Measurements from ENCODE around the gene AADAT. TPM values are rescaled to one million over a fixed set of nuclear protein-coding genes. Genes with fewer than 3 reads are reported as not detected.
"Not testable (repeated sequence)": the region's sequence is repeated elsewhere in the genome, so short reads cannot be mapped to it uniquely, and the experiment has no call there.

Gene AADAT
- total and polyA plus RNA-seq, 9 of the 15 experiments (the other 6 are each of a cell fraction or from before 2014, with no cell fraction given), result 0.06 to 0.07 TPM; not detected in 7

- TF ChIP-seq, protein P1, sequence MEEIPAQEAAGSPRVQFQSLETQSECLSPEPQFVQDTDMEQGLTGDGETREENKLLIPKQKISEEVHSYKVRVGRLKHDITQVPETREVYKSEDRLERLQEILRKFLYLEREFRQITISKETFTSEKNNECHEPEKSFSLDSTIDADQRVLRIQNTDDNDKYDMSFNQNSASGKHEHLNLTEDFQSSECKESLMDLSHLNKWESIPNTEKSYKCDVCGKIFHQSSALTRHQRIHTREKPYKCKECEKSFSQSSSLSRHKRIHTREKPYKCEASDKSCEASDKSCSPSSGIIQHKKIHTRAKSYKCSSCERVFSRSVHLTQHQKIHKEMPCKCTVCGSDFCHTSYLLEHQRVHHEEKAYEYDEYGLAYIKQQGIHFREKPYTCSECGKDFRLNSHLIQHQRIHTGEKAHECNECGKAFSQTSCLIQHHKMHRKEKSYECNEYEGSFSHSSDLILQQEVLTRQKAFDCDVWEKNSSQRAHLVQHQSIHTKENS (CRISPR knock-in tag; IDR thresholded peaks at IDR 0.05), result no peak
- no peak for TF ChIP-seq RFX1 (IDR thresholded peaks at IDR 0.05)
- no peak for TF ChIP-seq KAT8 (IDR thresholded peaks at IDR 0.05; ENCODE audit: low read depth)
- TF ChIP-seq, protein P2, sequence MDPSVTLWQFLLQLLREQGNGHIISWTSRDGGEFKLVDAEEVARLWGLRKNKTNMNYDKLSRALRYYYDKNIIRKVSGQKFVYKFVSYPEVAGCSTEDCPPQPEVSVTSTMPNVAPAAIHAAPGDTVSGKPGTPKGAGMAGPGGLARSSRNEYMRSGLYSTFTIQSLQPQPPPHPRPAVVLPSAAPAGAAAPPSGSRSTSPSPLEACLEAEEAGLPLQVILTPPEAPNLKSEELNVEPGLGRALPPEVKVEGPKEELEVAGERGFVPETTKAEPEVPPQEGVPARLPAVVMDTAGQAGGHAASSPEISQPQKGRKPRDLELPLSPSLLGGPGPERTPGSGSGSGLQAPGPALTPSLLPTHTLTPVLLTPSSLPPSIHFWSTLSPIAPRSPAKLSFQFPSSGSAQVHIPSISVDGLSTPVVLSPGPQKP (CRISPR knock-in tag; IDR thresholded peaks at IDR 0.05), result no peak
- no peak for TF ChIP-seq ZSCAN29 (IDR thresholded peaks at IDR 0.05)
- TF ChIP-seq, protein P3, sequence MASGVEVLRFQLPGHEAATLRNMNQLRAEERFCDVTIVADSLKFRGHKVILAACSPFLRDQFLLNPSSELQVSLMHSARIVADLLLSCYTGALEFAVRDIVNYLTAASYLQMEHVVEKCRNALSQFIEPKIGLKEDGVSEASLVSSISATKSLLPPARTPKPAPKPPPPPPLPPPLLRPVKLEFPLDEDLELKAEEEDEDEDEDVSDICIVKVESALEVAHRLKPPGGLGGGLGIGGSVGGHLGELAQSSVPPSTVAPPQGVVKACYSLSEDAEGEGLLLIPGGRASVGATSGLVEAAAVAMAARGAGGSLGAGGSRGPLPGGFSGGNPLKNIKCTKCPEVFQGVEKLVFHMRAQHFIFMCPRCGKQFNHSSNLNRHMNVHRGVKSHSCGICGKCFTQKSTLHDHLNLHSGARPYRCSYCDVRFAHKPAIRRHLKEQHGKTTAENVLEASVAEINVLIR (CRISPR knock-in tag; IDR thresholded peaks at IDR 0.05), result no peak
- no peak for TF ChIP-seq SRSF7 (optimal IDR thresholded peaks at IDR 0.05; ENCODE audit: low read depth, low read length)
Observed at GRCh38 chr4:170047771-170048354, 41.9 kb downstream of the AADAT start (continued).

DNA sequence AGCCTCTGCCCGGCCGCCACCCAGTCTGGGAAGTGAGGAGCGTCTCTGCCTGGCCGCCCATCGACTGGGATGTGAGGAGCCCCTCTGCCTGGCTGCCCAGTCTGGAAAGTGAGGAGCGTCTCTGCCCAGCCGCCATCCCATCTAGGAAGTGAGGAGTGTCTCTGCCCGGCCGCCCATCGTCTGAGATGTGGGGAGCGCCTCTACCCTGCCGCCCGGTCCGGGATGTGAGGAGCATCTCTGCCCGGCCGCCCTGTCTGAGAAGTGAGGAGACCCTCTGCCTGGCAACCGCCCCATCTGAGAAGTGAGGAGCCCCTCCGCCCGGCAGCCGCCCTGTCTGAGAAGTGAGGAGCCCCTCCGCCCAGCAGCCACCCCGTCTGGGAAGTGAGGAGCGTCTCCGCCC lies 43.6 kb downstream of the AADAT start:
- 0% methylated on average over 5 of the region's 24 CpGs for WGBS (ENCODE audit: insufficient coverage, low coverage, missing lambda C conversion rate)
- H3K4me2 ChIP-seq (ENCODE audit: insufficient read depth, low read length); H3K79me2 ChIP-seq (ENCODE audit: control insufficient read depth, insufficient read depth, low read length); H3K9me1 ChIP-seq (ENCODE audit: control insufficient read depth, insufficient read depth, low read length); H3K4me3 ChIP-seq; FAIRE-seq; DNase-seq (ENCODE audit: extremely low read depth in 1 of 4, low spot score in 3 of 4); BruUV-seq (replicated peaks); H3K9me3 ChIP-seq (replicated peaks; ENCODE audit: control insufficient read depth, insufficient read depth, low read depth, low read length); H3K36me3 ChIP-seq (ENCODE audit: control insufficient read depth, insufficient read depth, low read length); ATAC-seq; H3K9ac ChIP-seq (ENCODE audit: insufficient read depth in 1 of 2, low read depth in 2 of 2, low read length in 2 of 2); CTCF ChIA-PET (ENCODE audit: low intra/inter-chr PET ratio); H2AFZ ChIP-seq (ENCODE audit: low read depth, low read length); POLR2A ChIA-PET; H3K27ac ChIP-seq (ENCODE audit: extremely low read depth, low read depth, low read length); H3K27me3 ChIP-seq (ENCODE audit: control insufficient read depth in 2 of 2, insufficient read depth in 2 of 2, low read length in 2 of 2); H4K20me1 ChIP-seq (replicated peaks; ENCODE audit: control insufficient read depth, insufficient read depth, low read length); H3K4me1 ChIP-seq (replicated peaks in 1 of 2; ENCODE audit: control insufficient read depth in 2 of 2, insufficient read depth in 2 of 2, low read length in 2 of 2): not testable (repeated sequence)
- in situ Hi-C loops (cut with MboI), result loop anchor here (25.0 kb wide), 1 partner anchor 434 kb away; the partner anchor contains the start of genes CLCN3 and NEK1
- intact Hi-C loops (cut with micrococcal nuclease), result loop anchor here (10.0 kb wide), 1 partner anchor 141 kb away; no protein-coding TSS in a partner anchor

All from K562 (cell line).